Activated naive CD4-positive, alpha-beta T cell treated with anti-CD3 and anti-CD28 coated beads, Interleukin-2, amount 50 U/mL, for 72 hours (primary cell): Measurements from ENCODE around the gene KRTAP20-4. TPM values are rescaled to one million over a fixed set of nuclear protein-coding genes. Genes with fewer than 3 reads are reported as not detected.

Source experiments
- ATAC-seq, 2 donors: fragments of 150-1000 bp; cut with Tn5 transposase; 2 replicates each; pipeline ENCODE4 v1.10.0; 2021; ENCODE audit warnings: mild to moderate bottlenecking in 2 of 2, moderate library complexity in 2 of 2
- DNase-seq, 2 donors: peaks; one replicate each; pipeline ENCODE4 v3.0.0; 2021 to 2022; ENCODE audit warnings: low spot score in 2 of 2
- H3K27ac Mint-ChIP-seq, 2 donors: one replicate each; pipeline ENCODE4 v1.8.0; 2022; ENCODE audit warnings: mild to moderate bottlenecking in 2 of 2, mixed read lengths in 2 of 2
- H3K36me3 Mint-ChIP-seq, 2 donors: one replicate each; pipeline ENCODE4 v1.8.0; 2022; ENCODE audit warnings: mixed read lengths in 2 of 2
- H3K9me3 Mint-ChIP-seq, 2 donors: one replicate each; pipeline ENCODE4 v1.8.0; 2022; ENCODE audit warnings: mixed read lengths in 2 of 2
- total RNA-seq, 2 donors: library from RNA; stranded (reverse); gene quantifications; one replicate each; pipeline ENCODE4 v1.2.3, GENCODE V29; 2022

Gene KRTAP20-4
- not detected for total RNA-seq

DNA sequence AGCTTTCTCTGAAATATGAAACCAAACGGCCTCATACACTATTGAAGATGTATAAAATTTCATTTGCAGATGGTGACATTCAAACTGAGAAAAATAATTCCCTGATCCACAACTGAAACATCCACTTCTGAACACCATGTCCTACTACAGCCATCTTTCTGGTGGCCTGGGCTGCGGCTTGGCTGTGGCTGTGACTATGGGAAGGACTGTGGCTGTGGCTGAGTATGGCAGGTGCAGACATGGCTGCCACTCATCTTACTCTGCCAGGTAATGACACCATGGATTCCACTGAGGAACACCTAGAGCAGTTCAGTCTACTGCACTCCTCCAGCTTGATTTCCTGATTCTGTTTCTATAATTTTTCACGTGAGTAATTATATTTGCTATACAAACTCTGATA, at the start of gene KRTAP20-4:
KRTAP20-4 (plus strand) TSS at position 106 of the 400 bp plus-strand sequence.
- Mint-ChIP-seq H3K9me3 (peaks cover 0 to 3% of the 10 kb centered on the region in 2 donors), H3K27ac (no peak within 1 kb of the TSS), H3K36me3 (no peaks in the 10 kb centered on the region)
- ATAC-seq: no peak
- DNase-seq: no peak

GRCh38 chr21:30577766-30578165, 42.7 kb upstream of the KRTAP20-4 start:
- ATAC-seq: no peak
- DNase-seq: no peak
- Mint-ChIP-seq H3K27ac (no peak overlapping the region), H3K36me3 (no peaks in the 10 kb centered on the region), H3K9me3 (peaks cover 0 to 4% of the 10 kb centered on the region in 2 donors)

DNA sequence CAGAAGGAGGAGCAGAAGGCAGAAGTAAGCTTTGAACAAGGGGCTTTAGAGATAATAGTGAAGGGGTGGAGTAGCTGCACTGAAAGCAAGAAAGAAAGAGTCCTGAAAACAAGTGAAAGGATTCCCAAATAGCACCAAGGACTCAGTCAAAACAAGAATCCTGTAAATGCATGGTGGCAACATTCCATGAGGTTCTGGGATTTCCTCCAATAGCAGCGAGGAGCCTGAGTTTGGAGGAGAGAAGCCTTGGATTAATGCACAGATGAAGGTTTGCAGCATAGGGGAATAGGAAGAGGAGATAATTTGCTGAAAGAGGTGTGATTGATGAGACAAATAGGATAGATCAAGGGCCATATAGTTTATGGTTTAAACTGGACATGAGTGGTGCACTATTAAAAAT, 41.1 kb upstream of the KRTAP20-4 start:
- Mint-ChIP-seq H3K36me3 (no peaks in the 10 kb centered on the region), H3K9me3 (peaks cover 0 to 2% of the 10 kb centered on the region in 2 donors), H3K27ac (no peak overlapping the region)
- no peak for DNase-seq
- no peak for ATAC-seq

DNA sequence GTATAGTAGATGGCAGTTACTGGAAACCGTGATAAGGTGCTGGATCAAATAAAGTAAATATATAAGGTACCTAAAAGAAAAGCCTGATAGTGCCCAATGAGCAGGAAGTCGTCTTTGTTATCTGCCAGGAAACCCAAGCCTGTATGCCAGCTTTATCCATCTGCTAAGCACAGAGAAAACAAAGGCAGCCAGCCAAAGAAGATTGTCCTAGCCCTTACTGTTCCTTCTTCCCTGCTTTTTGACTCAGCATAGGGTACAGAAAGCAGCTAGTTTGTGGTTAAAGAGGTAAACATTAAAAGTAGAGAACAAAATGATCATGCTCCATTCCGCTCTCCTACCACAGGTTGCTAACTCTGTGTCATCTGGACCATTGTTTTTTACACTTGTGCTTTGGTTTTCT, 40.3 kb upstream of the KRTAP20-4 start:
- ATAC-seq: no peak
- no peaks in the 10 kb centered on the region for H3K36me3 Mint-ChIP-seq

GRCh38 chr21:30582870-30583269, 37.6 kb upstream of the KRTAP20-4 start:
- Mint-ChIP-seq H3K27ac (no peak overlapping the region), H3K36me3 (no peaks in the 10 kb centered on the region), H3K9me3 (peaks cover 0 to 4% of the 10 kb centered on the region in 2 donors)
- ATAC-seq (no peak), DNase-seq (no peak)

More for the DNA sequence above, 40.3 kb upstream of the KRTAP20-4 start:
- Mint-ChIP-seq H3K9me3 (peaks cover 0 to 4% of the 10 kb centered on the region in 2 donors), H3K27ac (no peak overlapping the region)
- no peak for DNase-seq

DNA sequence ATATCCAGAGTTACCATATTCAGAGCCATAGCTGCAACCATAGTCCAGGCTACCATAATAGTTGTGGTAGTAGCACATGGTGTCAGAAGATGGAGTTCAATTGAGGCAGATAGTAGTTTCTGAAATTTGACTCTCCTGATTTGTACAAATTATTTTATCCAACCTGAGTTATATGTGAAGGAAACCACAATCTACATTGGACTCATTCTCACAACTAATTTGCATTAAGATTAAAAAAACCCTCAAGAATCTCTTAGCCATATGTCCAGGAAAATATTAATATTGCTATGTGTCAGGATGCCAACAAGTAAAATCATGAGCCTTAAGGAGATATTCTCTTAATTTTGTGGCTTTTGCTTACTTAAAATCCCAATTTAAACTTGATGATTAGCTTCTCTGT, 30.1 kb upstream of the KRTAP20-4 start, which contains the start of gene KRTAP22-2:
KRTAP22-2 (minus strand) TSS at position 101 of the 400 bp plus-strand sequence.
- Mint-ChIP-seq H3K9me3 (no peaks in the 10 kb centered on the region), H3K36me3 (no peaks in the 10 kb centered on the region), H3K27ac (no peak within 1 kb of the TSS)
- ATAC-seq (no peak), DNase-seq (no peak)

DNA sequence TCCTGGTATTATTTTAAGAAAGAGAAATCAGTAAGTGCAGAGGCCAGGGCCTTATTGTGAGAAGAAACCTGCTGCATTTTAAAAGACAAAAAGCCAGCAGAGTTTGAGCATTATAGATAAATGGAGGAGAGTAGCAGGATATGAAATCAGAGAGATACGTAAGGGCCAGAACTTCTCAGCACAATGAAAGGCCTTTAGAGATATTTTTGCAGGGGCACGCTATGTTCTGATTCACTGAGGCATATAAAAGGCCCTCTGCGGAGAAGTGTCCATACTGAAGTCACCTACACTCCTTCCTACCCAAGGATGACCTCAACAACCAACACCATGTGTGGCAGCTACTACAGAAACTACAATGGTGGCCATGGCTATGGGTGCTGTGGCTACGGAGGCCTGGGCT, 28.3 kb upstream of the KRTAP20-4 start, which contains the start of gene KRTAP6-3:
KRTAP6-3 (plus strand) TSS at position 301 of the 400 bp plus-strand sequence; CDS start at position 307, 6 bp downstream.
- peaks cover 0 to 4% of the 10 kb centered on the region in 2 donors for H3K9me3 Mint-ChIP-seq
- DNase-seq (no peak), ATAC-seq (no peak)
- H3K36me3 Mint-ChIP-seq: no peaks in the 10 kb centered on the region
- no peak within 1 kb of the TSS for H3K27ac Mint-ChIP-seq

GRCh38 chr21:30598802-30599201, 21.6 kb upstream of the KRTAP20-4 start, which contains the start of gene KRTAP6-2:
KRTAP6-2 (minus strand) TSS chr21:30598902; CDS start chr21:30598874, 28 bp downstream.
- DNase-seq (no peak), ATAC-seq (no peak)
- H3K9me3 Mint-ChIP-seq: peaks cover 8 to 9% of the 10 kb centered on the region in 2 donors
- H3K36me3 Mint-ChIP-seq: peaks cover 0 to 7% of the 10 kb centered on the region in 2 donors
- H3K27ac Mint-ChIP-seq: no peak within 1 kb of the TSS

DNA sequence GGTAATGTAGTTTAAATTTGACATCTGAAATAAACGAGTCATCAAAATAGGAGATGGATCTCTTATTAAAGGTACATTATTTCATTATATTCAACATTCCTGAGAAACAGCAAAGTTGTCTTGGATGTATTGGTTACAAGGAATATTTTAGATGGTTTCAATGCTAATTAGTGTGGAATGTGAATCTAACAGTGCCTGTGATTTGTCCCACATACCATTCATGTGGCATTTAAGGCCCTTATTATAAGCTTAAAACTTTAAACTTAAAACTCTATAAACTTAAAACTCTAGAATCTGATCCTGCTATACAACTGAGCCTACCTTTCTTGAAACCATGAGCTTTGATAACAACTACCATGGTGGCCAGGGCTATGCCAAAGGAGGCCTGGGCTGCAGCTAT, 19.6 kb upstream of the KRTAP20-4 start, which contains the start of gene KRTAP22-1:
KRTAP22-1 (plus strand) TSS at position 301 of the 400 bp plus-strand sequence.
- Mint-ChIP-seq H3K36me3 (peaks cover 0 to 7% of the 10 kb centered on the region in 2 donors), H3K27ac (no peak within 1 kb of the TSS), H3K9me3 (peaks cover 8 to 9% of the 10 kb centered on the region in 2 donors)
- DNase-seq: no peak
- no peak for ATAC-seq

GRCh38 chr21:30605968-30606367, 14.5 kb upstream of the KRTAP20-4 start:
- no peak for DNase-seq
- Mint-ChIP-seq H3K36me3 (peaks cover 0 to 7% of the 10 kb centered on the region in 2 donors), H3K9me3 (peaks cover 8 to 17% of the 10 kb centered on the region in 2 donors), H3K27ac (no peak overlapping the region)
- no peak for ATAC-seq

DNA sequence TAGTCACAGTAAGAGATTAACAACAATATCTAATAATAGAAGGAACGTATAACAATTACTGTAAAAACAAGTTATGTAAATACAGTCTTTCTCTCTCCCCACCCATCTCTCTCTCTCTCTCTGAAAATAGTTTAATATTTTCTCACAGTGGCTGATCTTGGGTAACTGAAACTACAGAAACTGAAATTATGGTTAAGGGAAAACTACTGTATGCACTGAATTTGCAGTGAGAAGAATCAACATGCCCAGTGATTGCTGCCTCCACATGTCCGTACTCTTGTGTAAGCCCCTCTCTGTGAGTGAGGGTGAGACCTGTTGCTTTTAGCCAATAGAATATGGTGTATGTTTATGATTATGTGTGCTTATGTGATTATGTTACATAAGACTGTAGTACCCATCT, 8.3 kb upstream of the KRTAP20-4 start:
- Mint-ChIP-seq H3K36me3 (no peaks in the 10 kb centered on the region), H3K9me3 (peaks cover 7 to 11% of the 10 kb centered on the region in 2 donors), H3K27ac (no peak overlapping the region)
- DNase-seq (no peak), ATAC-seq (no peak)

GRCh38 chr21:30613836-30614235, 6.6 kb upstream of the KRTAP20-4 start, which contains the start of gene KRTAP6-1:
KRTAP6-1 (minus strand) TSS chr21:30613930; CDS start chr21:30613904, 26 bp downstream.
- Mint-ChIP-seq H3K9me3 (peaks cover 5 to 7% of the 10 kb centered on the region in 2 donors), H3K36me3 (no peaks in the 10 kb centered on the region), H3K27ac (no peak within 1 kb of the TSS)
- no peak for DNase-seq
- no peak for ATAC-seq

- no peaks in the 10 kb centered on the region for H3K36me3 Mint-ChIP-seq
- no peak overlapping the region for H3K27ac Mint-ChIP-seq
- peaks cover 5 to 7% of the 10 kb centered on the region in 2 donors for H3K9me3 Mint-ChIP-seq
- ATAC-seq: no peak
- no peak for DNase-seq
These were observed 5.2 kb upstream of the KRTAP20-4 start for GRCh38 chr21:30615199-30615598.

DNA sequence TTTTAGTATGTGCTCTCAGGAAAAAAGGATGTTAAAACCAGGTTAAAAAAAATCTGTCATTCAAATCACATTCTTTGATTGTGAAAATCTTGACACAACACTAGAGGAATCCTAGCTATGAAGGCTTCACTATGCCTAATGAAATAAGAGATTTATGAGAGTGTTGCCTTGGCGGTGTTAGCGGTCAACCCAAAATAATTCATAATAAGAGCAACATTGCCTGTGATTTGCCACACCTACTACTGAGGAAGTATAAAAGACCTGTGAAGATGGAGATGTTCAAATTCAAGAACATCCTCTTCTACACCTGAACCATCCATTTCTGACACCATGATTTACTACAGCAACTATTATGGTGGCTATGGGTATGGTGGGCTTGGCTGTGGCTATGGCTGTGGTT, 4.3 kb upstream of the KRTAP20-4 start, which contains the start of gene KRTAP20-1:
KRTAP20-1 (plus strand) TSS at position 301 of the 400 bp plus-strand sequence; CDS start at position 331, 30 bp downstream.
- ATAC-seq (no peak), DNase-seq (no peak)
- Mint-ChIP-seq H3K27ac (no peak within 1 kb of the TSS), H3K36me3 (no peaks in the 10 kb centered on the region), H3K9me3 (peaks cover under 1 to 3% of the 10 kb centered on the region in 2 donors)

DNA sequence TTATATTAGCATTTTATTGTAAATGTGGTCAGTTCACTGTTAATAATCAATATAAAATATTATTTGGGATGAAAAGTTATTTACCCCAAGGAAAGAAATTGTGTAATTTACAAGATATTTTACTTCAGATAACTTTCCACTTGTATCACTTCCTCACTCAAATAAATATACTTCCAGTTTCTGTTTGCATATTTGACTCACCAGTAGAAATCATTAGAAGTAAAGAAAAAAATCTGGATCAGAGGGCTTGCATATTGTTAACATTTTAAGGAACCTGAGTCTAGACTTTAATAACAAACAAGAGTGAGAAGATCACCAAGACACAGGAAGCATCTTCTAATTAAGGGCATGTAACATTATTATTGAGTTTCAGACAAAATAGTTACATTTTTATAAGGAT, 347 bp upstream of the KRTAP20-4 start:
- H3K9me3 Mint-ChIP-seq: peaks cover 0 to 3% of the 10 kb centered on the region in 2 donors
- H3K36me3 Mint-ChIP-seq: no peaks in the 10 kb centered on the region
- DNase-seq: no peak
- no peak overlapping the region for H3K27ac Mint-ChIP-seq
- ATAC-seq: no peak

GRCh38 chr21:30623362-30623761, 2.9 kb downstream of the KRTAP20-4 start:
- Mint-ChIP-seq H3K36me3 (no peaks in the 10 kb centered on the region), H3K27ac (no peak overlapping the region), H3K9me3 (no peaks in the 10 kb centered on the region)
- DNase-seq (no peak), ATAC-seq (no peak)

DNA sequence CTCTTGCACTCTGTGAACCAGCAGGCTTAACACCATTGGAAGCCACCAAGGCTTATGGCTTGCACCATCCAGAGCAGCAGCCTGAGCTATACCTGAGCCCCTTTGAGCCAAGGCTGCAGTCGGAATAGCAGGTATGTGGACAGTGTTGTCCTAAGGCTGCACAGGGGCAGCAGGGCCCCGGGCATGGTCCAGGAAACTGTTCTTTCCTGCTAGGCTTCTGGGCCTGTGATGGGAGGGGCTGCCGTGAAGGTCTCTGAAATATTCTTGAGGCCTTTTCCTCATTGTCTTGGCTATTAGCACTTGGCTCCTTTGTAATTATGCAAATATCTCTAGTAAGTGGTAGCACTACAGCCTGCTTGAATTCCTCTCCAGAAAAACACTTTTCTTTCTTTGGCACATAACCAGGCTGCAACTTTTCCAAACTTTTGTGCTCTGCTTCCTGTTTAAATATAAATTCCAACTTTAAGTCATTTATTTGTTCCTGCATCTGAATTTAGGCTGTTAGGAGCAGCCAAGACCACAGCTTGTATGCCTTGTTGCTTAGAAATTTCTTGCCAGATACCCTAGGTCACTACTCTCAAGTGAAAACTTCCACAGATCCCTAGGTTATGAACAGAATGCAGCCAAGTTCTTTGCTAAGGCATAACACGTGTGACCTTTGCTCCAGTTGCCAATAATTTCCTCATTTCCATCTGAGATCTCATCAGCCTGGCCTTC, 5.2 kb downstream of the KRTAP20-4 start:
- H3K9me3 Mint-ChIP-seq: no peaks in the 10 kb centered on the region
- H3K36me3 Mint-ChIP-seq: no peaks in the 10 kb centered on the region
- ATAC-seq (no peak), DNase-seq (no peak)
- H3K27ac Mint-ChIP-seq: no peak overlapping the region
